Measurements from ENCODE around the gene MNT.

MNT gene

GRCh38 chr17:2414446-2415064 lies 13.7 kb upstream of the MNT start:
- DNase-seq: no peak

GRCh38 chr17:2412561-2413021 lies 11.7 kb upstream of the MNT start:
- DNase-seq: no peak

- no peak for DNase-seq
Observed at GRCh38 chr17:2410951-2411350, 10.1 kb upstream of the MNT start.

GRCh38 chr17:2406903-2407790 lies 6.3 kb upstream of the MNT start:
- DNase-seq: peak; percentile 76

GRCh38 chr17:2406271-2406902 lies 5.5 kb upstream of the MNT start:
- no peak for DNase-seq

GRCh38 chr17:2405247-2405926 lies 4.5 kb upstream of the MNT start:
- peak; percentile 92 for DNase-seq

- no peak for DNase-seq
Observed at GRCh38 chr17:2403044-2403443, 2.2 kb upstream of the MNT start.

- no peak for DNase-seq
Observed at GRCh38 chr17:2402544-2402943, 1.7 kb upstream of the MNT start.

- peak; percentile 100 for DNase-seq
Observed at GRCh38 chr17:2401426-2402221, 764 bp upstream of the MNT start.

- DNase-seq: peak; percentile 38
Observed at GRCh38 chr17:2400474-2400866, 390 bp downstream of the MNT start.

- DNase-seq: peak; percentile 95
Observed at GRCh38 chr17:2399572-2400473, 1.0 kb downstream of the MNT start.

GRCh38 chr17:2398655-2399571 lies 1.9 kb downstream of the MNT start:
- peak; percentile 81 for DNase-seq

- DNase-seq: no peak
Observed at GRCh38 chr17:2398182-2398581, 2.7 kb downstream of the MNT start.

- DNase-seq: no peak
Observed at GRCh38 chr17:2397247-2398171, 3.4 kb downstream of the MNT start.

GRCh38 chr17:2396568-2397246 lies 4.2 kb downstream of the MNT start:
- peak; percentile 97 for DNase-seq

GRCh38 chr17:2396192-2396567 lies 4.7 kb downstream of the MNT start:
- DNase-seq: no peak

GRCh38 chr17:2395258-2396181 lies 5.3 kb downstream of the MNT start:
- peak; percentile 26 for DNase-seq

All from fibroblast of skin of right quadriceps (primary cell).